HG03108 (cell line): ENCODE data around the gene NLN.
"Not testable (repeated sequence)": the region's sequence is repeated elsewhere in the genome, so short reads cannot be mapped to it uniquely, and the experiment has no call there.

Source experiments
- ATAC-seq: cut with Tn5 transposase; IDR thresholded peaks from one replicate; pipeline ENCODE4 v1.9.1; 2021; ENCODE audit warnings: moderate library complexity; ENCODE audit not compliant: unreplicated experiment

NLN gene

DNA sequence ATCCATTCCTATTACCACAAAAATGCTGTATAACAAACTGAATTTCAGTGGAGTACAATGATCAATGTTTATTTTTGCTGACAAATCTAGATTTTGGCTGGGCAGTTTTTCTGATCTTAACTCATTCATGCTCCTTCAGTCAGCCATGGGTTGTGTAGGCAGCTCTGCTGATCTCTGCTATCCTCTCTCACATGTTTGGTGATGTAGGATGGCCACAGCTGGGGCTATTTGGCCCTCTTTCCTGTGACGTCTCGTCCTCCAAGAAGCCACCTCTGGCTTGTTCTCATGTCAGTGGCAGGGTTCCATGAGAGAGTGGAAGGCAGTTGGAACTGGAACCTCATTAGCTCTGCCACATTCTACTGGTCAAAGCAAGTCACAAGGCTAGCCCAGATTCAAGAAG is 8.9 kb downstream of the NLN start:
- ATAC-seq, result no peak

DNA sequence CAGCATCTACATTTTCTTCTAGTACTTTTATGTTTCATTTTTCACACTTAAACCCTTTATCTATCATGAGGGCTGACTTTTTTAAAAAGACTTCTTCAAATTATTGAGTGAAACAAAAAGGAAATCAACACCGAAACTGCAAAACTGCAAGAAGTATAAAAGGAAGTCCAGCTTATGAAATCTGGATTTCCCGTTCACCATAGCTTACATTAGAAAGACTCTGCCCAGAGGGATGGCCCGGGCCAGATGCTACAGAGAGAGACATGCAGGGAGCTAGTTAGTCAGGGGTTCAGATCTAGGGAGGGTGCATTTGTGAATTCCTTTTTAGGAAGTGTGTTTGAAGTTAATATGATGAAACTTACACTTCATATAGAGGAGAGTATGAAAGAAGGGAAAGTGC is 10.0 kb downstream of the NLN start:
- ATAC-seq, result not testable (repeated sequence)

DNA sequence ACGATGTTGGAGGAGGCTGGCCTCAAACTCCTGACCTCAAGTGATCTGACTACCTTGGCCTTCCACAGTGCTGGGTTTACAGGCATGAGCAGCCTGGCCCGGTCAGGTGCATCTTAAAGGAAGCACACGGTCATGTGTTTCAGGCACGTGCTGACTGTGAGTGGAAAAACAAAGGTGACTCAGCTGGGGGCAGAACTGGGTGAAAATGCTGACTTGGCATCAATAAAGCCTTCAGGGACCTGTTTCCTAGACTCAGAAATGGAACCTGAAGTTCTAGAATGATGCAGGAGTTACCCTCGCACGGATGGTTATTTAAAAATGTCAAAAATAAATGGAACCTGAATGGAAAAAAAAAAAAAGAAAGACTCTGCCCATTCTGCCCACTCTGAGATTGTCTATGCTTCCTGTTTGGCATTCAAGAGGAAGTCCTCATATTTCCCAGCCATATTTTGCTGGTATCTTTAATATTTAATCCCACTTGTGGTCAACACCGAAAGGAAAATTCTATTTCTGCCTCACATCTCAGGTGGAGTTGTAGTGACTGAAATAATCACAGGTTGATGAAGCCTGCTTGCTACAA is 12.3 kb downstream of the NLN start:
- ATAC-seq, result not testable (repeated sequence)

DNA sequence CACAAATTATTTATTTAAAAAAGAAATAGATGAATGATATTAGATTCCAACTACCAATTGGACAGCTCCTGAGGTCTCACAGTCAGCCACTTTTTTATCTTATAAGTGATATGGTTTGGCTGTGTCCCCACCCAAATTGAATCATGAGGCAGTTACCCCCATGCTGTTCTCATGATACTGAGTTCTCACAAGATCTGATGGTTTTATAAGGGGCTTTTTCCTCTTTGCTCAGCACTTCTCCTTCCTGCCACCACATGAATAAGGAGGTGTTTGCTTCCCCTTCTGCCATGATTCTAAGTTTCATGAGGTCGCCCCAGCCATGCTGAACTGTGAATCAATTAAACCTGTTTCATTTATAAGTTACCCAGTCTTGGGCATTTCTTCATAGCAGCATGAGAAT is 12.9 kb downstream of the NLN start:
- no peak for ATAC-seq

DNA sequence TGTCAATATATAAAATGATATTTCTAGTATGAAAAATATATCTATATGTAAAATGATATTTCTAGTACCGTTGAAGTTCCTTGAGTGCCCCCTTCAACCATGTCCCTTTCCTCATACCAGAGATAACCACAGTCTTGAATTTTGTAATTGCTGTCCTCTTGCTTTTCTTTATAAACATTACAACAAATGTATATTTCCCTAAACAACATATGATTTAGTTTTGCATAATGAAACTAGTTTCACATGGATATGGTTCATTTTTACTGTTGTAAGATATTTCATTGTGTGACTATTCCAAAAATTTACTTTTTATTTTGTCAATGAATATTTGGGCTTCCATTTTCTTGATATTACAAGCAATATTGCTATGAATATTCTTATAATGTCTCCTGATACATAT is 14.0 kb downstream of the NLN start:
- ATAC-seq, result no peak

DNA sequence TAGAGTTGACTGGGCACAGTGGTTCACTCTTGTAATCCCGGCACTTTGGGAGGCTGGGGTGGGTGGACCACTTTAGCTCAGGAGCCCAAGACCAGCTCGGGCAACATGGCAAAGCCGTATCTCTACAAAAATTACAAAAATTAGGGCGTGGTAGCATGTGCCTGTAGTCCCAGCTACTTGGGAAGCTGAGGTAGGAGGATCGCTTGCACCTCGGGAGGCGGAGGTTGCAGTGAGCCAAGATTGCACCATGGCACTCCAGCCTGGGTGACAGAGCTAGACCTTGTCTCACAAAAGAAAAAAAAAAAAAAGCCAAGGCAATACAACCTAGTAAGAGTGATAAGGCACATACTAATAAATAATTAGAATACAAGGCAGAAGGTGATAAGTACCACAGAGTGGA is 15.8 kb downstream of the NLN start:
- ATAC-seq, result no peak

DNA sequence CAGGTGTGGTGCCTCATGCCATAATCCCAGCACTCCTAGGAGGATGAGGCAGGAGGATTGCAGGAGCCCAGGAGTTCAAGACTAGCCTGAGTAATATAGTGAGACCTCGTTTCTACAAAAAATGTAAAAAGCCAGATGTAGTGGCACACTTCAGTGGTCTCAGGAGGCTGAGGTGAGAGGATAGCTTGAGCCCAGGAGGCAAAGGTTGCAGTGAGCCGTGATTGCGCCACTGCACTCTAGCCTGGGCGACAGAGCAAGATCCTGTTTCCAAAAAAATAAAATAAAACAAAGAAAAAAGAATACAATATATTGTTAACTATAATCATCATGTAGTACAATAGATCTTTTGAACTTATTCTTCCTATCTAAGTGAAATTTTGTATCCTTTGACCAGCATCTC is 16.3 kb downstream of the NLN start:
- no peak for ATAC-seq

DNA sequence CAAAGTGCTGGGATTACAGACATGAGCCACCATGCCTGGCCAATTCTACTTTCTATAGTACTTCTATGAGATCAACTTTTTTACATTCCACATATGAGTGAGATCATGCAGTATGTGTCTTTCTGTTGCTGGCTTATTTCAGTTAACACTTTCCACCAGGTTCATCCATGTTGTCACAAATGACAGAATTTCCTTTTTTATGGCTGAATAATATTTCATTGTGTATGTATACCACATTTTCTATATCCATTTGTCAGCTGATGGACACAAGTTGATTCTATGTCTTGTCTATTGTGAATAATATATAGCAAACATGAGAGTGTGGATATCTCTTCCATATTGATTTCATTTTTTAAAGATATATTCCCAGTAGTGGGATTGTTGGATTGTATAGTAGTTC is 17.2 kb downstream of the NLN start:
- no peak for ATAC-seq

DNA sequence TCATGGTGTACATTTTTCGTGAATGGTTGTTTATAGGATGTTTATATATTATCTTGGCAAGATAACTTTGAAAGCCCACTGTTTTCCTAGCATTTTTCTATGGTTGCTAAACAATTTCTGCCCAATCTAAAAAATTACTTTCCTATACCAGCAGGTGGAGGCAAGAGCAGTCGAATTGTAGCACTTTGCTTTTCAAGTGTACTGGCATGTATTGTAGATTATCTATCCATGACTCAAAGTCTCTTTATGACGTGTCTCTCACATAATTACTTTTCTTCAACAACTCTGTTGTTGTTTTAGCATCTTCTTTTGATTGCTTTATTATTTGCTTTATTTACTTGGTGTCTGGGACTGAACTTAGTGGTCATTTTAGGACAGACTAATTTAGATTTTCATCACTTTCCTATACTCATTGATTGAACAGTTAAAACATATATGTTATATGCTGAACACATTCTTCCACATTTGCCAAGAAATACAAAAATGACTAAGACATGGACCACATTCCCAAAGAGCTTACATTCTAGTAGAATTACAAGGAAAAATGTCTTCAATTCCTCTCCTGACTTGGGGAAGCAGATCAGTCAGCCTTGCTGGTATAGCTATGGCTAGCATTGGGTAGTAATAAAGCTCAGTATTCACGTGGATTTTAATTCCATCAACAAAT is 20.7 kb downstream of the NLN start:
- ATAC-seq, result peak; percentile 81

DNA sequence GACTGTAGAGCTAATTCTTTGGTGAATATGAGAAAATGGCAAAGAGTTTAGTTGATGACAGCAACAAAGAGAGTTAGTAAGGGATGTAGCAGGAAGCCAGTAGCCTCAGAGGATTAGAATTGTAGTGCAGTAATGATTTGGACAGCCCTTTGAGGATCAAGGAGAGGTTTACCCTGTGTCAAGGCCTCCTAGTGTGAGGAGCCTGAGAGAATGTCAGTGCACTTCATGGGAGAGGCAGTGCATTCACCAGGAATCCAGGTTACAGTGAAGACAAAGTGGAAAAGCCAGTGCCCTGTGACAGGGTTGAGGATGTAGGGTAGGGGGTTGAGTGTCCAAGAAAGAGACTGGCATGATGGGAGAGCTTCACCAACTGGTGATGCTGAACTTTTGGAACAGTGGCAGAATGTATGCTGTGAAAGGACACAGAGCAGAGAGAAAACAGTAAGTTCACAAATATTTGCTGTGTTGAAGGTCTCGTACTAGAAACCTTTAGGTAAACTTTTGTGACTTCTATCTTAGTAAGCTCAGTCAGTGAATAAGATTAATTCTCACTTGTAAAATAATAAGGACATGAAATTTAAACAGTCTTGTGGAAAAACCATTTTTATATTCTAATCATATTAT is 27.3 kb downstream of the NLN start:
- ATAC-seq, result no peak

DNA sequence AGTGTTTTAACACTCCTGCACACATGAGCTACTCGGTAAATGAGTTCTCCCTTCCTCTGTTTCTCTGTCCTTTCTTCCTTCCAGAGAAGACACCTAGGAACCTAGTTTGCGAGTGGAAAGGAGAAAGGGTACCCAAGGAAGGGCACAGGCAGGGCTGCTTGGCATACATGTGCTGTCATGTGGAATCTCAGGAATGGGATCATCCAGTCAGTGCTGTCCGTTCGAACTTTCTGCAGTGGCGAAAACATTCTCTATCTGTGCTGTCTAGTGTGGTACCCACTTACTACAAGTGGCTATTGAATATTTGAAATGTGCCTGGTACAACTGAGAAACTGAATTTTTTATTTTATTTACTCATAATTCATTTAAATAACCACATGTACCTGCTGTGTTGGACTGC is 28.0 kb downstream of the NLN start:
- ATAC-seq, result no peak

DNA sequence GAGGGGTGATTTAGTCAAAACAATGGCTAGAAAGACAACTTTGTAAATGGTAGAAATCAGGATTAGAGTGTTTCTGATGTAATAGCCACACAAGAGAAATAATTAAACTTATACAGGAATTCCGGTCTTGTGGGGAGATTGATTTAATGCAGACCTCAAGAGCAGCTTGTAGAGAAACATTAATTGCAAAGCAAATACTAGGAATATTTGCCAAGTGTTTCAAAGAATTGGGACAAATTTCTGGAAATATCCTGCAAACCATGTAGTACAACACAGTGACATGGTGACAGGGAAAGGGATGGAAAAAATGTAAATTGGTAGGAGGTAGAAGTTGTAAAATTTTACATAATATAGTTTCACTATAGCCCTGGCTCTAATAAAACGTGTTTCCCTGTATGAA is 28.9 kb downstream of the NLN start:
- ATAC-seq, result no peak

DNA sequence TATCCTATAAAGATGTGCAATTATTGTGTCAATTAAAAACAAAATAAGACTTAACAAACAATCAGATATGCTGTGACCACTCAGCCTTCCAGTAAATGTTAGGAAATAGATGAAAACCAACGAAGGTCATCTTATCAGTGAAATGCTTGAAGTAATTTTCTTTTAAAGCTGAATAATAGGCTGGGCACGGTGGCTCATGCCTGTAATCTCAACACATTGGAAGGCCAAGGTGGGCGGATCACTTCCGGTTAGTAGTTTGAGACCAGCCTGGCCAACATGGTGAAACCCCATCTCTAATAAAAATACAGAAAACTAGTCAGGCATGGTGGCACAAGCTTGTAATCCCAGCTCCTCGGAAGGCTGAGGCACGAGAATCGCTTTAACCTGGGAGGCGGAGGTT is 31.2 kb downstream of the NLN start:
- ATAC-seq, result no peak

DNA sequence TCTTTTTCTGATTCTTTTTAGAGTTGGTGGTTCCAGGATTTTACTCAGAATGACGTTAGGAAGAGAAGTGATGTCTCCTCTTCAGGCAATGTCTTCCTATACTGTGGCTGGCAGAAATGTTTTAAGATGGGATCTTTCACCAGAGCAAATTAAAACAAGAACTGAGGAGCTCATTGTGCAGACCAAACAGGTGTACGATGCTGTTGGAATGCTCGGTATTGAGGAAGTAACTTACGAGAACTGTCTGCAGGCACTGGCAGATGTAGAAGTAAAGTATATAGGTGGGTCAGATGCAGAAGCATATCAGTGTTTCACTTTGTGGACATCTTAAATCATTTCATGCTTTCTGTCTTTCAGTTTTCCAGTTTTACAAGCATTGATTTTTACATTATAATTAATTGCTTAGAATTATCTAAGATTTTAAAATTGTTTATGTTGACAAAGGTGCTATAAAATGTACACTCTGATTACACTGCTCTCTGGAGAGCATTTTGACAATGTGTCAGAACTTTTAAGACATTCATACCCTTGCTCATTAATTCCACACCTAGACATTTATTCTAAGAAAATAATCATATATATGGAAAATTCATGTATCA is 36.6 kb downstream of the NLN start:
- no peak for ATAC-seq

DNA sequence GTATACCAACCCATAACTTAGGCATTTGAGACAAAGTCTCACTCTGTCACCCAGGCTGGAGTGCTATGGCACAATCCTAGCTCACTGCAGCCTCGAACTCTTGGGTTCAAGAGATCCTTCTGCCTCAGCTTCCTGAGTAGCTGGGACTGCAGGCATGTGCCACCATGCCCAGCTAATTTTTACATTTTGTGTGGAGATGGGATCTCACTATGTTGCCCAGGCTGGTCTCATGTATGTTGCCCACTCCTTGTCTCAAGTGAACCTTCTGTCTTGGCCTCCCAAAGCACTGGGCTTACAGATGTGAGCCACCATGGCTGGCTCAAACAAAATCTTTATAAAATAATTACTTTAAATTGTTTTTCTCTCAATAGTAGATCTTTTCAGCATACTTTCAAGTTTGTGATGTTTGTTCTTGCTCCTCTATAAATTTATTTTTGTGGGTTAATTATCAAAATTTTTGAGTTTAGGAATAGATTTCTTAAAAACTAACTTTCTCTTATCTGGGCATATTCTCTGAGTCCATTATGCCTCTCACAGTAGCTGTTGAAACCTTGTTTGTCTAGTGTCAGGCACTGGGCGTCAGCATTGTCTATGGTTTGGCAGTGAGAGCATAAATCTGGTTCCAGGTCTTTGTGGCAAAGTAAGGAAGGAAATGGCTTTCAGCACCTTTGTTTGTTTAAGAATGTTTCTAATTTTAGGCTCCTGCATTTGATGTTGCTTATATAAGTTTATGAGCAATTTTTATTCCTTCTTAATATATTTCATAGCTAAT is 38.7 kb downstream of the NLN start:
- ATAC-seq, result peak; percentile 64

DNA sequence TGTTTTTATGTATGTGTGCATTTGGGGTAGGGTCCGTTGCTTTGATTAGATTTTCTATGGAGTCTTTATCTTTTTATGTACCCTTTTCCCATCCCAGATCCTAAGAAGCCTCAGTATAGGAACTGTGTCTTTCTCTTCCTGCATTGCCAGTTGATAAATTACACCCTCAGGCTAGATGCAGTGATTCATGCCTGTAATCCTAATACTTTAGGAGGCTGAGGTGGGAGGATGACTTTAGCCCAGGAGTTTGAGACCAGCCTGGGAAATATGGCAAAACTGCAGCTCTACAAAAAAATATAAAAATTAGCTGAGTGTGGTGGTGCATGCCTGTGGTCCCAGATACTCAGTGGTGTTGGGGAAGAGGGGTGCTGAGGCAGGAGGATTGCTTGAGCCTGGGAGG is 40.2 kb downstream of the NLN start:
- no peak for ATAC-seq

DNA sequence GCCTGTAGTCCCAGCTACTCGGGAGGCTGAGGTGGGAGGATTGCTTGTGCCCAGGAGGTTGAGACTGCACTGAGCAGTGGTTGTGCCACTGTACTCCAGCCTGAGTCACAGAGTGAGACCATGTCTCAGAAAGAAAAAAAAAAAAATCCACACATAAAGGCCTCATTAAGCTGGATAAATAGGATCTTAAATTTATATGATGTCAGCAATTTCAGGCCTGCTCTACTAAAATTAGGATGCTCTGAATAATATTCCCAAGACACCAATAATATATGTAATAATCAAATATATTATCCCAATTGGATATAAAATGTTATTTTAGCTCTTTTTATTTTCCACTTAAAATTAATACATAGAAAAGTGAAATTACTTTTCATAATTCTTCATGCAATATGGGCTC is 43.6 kb downstream of the NLN start:
- ATAC-seq, result no peak

DNA sequence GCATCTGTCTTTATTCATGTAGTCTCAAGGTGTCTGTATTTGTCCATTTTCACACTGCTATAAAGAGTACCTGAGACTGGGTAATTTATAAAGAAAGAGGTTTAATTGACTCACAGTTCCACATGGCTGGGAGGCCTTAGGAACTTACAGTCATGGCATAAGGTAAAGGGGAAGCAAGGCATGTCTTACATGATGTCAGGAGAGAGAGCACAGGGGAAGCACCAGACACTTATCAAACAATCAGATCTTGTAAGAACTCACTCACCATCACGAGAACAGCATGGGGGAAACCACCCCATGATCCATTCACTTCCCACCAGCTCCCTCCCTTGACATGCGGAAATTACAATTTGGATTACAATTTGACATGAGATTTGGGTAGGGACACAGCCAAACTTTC is 44.2 kb downstream of the NLN start:
- ATAC-seq, result no peak

DNA sequence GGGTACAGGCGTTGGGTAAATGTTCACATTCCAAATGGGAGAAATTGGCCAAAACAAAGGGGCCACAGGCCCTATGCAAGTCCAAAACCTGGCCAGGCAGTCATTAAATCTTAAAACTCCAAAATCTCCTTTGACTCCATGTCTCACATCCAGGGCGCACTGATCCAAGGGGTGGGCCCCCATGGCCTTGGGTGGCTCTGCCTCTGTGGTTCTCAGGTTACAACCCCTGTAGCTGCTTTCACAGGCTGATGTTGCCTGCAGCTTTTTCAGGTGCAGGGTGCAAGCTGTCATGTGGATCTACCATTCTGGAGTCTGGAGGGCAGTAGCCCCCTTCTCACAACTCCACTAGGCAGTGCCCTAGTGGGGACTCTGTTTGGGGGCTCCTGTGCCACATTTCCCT is 44.8 kb downstream of the NLN start:
- no peak for ATAC-seq

DNA sequence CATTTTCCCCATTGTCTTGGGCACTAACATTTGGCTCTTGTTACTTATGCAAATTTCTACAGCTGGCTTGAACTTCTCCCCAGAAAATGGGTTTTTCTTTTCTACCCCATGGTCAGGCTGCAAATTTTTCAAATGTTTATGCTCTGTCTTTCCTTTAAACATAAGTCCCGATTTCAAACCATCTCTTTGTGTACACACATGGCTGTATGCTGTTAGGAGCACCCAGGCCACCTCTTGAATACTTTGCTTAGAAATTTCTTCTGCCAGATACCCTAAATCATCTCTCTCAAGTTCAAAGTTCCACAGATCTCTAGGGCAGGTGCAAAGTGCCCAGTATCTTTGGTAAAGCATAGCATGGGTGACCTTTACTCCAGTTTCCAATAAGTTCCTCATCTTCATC is 45.6 kb downstream of the NLN start:
- no peak for ATAC-seq

DNA sequence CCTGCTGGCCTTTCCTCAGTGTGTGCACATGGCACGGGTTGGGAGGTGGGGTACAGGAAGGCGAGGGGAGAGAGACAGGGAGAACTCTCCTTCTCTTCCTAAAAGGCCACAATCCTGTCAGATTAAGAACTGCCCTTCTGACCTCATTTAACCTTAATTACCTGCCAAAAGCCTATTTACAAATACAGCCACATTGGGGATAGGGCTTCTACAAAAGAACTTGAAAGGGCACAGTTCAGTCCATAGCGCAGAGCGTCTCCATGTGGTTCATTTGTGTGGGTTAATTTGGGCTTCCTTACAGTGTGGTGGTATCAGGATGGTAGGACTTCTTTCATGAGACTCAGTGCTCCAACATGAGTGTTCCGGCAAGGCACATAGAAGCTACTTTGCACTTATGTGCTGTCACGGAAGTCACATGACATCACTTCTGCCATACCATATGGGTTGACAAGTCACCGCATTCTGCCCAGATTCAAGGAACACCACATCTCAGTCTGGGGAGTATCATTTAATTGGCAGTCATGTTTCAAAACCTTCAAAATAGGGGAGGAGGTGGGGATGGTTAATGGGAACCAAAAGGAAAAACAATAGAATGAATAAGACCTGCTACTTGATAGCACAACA is 46.8 kb downstream of the NLN start:
- no peak for ATAC-seq
